SK-N-SH treated with all-trans-retinoic acid at 6 μM for 48 hours (cell line): ENCODE data around the gene CDHR5.

Source experiments
- ARNTL ChIP-seq: fragments of 450-650 bp; formaldehyde crosslinking; IDR thresholded peaks from 2 replicates; pipeline ENCODE4 v1.5.0; 2020; ENCODE audit warnings: low read depth, mild to moderate bottlenecking, moderate library complexity, borderline replicate concordance
- GLIS3 ChIP-seq: fragments of 250-450 bp; sonication (Bioruptor Pico); IDR thresholded peaks from 2 replicates; pipeline ENCODE4 v1.5.0; 2020; ENCODE audit warnings: mild to moderate bottlenecking, moderate library complexity
- PPARA ChIP-seq: fragments of 250-450 bp; sonication (Bioruptor Pico); IDR thresholded peaks from 2 replicates; pipeline ENCODE4 v1.5.0; 2020; ENCODE audit warnings: mild to moderate bottlenecking, borderline replicate concordance
- TCF4 ChIP-seq: fragments of 250-450 bp; sonication (Bioruptor Pico); IDR thresholded peaks from 2 replicates; pipeline ENCODE4 v1.8.0; 2021; ENCODE audit warnings: mild to moderate bottlenecking, moderate library complexity, borderline replicate concordance
- TF ChIP-seq, protein P1 (sequence below): fragments of 250-450 bp; sonication (Bioruptor Pico); IDR thresholded peaks from 2 replicates; pipeline ENCODE4 v1.8.0; 2020; ENCODE audit warnings: mild to moderate bottlenecking, moderate library complexity, borderline replicate concordance

DNA sequence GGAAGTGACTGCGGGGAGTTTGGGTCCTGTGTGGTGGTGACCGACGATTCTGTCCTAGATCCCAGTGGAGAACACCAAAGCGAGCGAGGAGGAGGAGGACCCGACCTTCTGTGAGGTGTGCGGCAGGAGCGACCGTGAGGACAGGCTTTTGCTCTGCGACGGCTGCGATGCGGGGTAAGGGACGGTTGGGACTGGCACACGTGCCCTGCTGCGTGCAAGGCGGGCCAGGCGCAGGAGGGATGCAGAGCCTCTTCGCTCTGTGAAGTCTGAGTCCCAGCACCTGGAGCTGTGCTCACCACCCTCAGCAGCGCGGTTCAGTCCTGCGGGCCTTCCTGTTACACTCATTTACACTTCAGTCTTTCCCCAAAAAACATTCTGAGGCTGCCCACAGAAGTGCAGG is 32.3 kb downstream of the CDHR5 start:
- TF ChIP-seq GLIS3 (CRISPR knock-in tag): no peak
- no peak for TF ChIP-seq ARNTL (CRISPR knock-in tag)
- TF ChIP-seq, protein P1, sequence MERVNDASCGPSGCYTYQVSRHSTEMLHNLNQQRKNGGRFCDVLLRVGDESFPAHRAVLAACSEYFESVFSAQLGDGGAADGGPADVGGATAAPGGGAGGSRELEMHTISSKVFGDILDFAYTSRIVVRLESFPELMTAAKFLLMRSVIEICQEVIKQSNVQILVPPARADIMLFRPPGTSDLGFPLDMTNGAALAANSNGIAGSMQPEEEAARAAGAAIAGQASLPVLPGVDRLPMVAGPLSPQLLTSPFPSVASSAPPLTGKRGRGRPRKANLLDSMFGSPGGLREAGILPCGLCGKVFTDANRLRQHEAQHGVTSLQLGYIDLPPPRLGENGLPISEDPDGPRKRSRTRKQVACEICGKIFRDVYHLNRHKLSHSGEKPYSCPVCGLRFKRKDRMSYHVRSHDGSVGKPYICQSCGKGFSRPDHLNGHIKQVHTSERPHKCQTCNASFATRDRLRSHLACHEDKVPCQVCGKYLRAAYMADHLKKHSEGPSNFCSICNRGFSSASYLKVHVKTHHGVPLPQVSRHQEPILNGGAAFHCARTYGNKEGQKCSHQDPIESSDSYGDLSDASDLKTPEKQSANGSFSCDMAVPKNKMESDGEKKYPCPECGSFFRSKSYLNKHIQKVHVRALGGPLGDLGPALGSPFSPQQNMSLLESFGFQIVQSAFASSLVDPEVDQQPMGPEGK (CRISPR knock-in tag): no peak
- TF ChIP-seq PPARA: no peak
- TF ChIP-seq TCF4: no peak
